NCI-H2196 (cell line): Measurements from ENCODE around the gene DOK7.

Experiments
- DNase-seq: peaks from one replicate; lab custom pipeline; 2025; ENCODE audit not compliant: unreplicated experiment; lab: John Stamatoyannopoulos, UW

DOK7 gene

DNA sequence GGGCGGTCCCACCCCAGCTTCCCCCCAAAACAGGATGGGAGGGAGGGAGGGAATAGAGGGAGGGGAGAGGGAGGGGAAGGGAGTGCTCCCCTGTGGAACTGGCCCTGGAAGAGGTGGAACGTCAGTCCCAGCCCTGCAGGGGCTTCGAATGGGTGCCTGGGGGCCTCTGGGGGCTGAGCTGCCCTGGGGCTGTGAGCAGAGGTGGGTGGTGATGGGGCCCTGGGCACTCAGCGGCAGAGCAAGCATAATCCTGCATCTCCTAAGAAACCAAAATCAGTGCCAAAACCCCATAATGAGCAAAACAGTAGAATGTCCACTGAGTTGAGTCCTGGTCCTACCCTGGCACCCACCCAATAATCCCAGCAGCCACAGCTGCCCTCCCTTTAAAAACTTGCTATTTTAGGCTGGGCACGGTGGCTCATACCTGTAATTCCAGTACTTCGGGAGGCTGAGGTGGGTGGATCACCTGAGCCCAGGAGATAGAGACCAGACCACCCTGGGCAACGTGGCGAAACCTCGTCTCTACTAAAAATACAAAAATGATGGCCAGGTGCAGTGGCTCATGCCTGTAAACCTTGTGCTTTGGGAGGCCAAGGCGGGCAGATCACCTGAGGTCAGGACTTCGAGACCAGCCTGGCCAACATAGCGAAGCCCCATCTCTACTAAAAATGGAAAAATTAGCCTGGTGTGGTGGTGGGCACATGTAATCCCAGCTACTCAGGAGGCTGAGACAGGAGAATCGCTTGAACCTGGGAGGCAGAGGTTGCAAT, 11.1 kb downstream of the DOK7 start:
- DNase-seq = no peak

GRCh38 chr4:3475041-3475712, 12.1 kb downstream of the DOK7 start:
- DNase-seq = no peak

GRCh38 chr4:3475713-3476260, 12.7 kb downstream of the DOK7 start:
- DNase-seq = no peak

GRCh38 chr4:3476341-3476747, 13.2 kb downstream of the DOK7 start:
- no peak for DNase-seq

- no peak for DNase-seq
These were observed 14.0 kb downstream of the DOK7 start for GRCh38 chr4:3476936-3477749.

GRCh38 chr4:3477750-3478430, 14.8 kb downstream of the DOK7 start:
- no peak for DNase-seq

GRCh38 chr4:3478446-3479357, 15.6 kb downstream of the DOK7 start:
- DNase-seq = no peak

GRCh38 chr4:3479358-3480101, 16.4 kb downstream of the DOK7 start:
- no peak for DNase-seq

- DNase-seq = peak; percentile 76
These were observed 17.5 kb downstream of the DOK7 start for GRCh38 chr4:3480528-3481112.

DNA sequence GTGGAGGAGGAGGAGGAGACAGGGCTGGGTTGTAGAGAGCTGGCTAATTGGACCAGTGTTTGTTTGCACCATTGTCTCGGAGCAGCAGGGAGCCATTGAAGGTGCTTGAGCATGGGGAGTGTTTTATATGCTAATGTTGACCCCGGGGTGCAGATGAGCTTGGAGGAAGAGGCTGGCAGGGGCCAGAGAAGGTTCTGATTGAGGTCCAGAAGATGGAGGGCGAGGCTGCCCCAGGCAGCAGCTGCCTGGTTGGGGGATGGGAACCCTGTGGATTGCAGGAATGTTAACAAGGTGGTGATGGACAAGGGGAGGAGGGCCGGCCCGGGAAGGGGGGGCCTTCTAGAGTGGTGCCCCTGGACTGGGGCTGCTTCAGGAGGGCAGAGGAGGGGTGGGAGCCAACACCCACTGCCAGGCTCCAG, 18.0 kb downstream of the DOK7 start:
- no peak for DNase-seq

- DNase-seq = no peak
These were observed 18.8 kb downstream of the DOK7 start for GRCh38 chr4:3481783-3482393.

- DNase-seq = no peak
These were observed 19.6 kb downstream of the DOK7 start for GRCh38 chr4:3482707-3483106.

DNA sequence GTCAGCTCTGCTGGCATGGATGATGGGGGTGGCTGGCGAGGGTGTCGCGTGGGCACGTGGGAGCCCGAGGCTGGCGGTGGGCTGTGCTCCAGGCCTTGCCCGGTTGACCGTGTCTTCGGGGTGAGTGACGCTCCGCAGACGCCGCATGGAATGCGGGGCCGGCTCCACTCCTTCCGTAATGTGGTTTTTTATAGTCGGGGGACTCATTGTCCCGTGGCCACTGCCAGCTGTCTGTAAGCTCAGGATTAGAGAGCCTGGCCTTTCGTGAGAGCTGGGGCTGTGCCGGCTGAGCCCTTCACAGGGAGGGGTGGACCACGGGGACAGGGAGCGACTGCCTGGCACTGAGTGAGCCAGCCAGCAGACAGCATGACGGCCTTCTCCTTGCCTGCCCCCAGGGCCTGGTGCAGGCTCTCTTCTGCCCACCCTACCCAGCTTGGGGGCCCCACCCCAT, 20.4 kb downstream of the DOK7 start:
- DNase-seq = no peak

GRCh38 chr4:3484057-3484973, 21.2 kb downstream of the DOK7 start:
- DNase-seq = peak; percentile 49

DNA sequence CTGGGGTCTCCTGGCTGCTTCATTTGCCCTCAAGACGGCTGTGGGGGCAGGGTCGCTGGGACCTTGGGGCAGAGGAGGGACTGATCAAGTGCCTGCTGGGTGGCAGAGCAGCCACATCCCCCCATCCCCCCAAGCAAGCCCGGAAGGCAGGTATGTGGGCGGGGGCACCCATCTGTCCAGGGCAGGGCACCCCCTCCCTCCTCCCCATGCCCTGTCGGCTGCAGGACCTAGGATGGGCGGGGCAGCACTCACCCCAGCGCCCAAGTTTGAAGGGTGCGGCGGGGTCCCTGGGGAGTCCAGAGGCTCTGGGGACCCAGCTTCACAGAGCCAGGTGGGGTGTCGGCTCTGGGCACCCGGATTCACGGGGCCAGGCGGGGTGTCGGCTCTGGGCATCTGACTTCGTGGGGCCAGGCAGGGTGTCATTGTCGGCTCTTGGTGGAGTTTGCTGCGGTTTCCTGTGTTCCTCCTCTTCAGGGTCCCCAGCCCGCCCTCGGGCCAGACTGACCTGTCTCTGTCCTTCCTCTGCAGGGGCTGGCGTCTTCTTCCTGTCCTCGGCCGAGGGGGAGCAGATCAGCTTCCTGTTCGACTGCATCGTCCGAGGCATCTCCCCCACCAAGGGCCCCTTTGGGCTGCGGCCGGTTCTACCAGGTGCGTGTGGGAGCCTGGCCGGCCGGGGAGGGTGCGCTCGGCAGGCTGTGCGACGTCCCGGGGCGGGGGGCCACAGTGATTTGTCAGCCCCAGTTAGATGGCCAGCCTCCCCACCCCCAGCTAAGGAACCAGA, 22.1 kb downstream of the DOK7 start:
- no peak for DNase-seq

GRCh38 chr4:3485886-3486540, 22.9 kb downstream of the DOK7 start:
- no peak for DNase-seq
